ENCODE data around the gene ID2.

DNA sequence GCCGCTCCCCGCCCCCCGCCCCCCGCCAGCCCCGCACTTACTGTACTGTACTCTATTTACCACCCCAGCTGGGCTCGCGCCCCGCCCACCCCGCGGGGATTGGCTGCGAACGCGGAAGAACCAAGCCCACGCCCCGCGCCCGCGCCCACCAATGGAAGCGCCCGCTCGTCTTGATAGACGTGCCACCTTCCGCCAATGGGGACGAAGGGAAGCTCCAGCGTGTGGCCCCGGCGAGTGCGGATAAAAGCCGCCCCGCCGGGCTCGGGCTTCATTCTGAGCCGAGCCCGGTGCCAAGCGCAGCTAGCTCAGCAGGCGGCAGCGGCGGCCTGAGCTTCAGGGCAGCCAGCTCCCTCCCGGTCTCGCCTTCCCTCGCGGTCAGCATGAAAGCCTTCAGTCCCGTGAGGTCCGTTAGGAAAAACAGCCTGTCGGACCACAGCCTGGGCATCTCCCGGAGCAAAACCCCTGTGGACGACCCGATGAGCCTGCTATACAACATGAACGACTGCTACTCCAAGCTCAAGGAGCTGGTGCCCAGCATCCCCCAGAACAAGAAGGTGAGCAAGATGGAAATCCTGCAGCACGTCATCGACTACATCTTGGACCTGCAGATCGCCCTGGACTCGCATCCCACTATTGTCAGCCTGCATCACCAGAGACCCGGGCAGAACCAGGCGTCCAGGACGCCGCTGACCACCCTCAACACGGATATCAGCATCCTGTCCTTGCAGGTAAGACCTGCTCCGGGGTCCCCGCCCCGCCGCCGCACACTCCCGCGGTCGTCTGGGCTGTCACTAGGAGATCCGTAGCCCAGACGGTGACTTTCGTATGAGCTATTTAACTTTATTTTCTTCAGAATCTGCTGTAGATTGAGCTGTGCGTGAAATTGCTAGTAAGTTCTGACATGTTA, at the start of gene ID2:
- TF ChIP-seq, protein P1, sequence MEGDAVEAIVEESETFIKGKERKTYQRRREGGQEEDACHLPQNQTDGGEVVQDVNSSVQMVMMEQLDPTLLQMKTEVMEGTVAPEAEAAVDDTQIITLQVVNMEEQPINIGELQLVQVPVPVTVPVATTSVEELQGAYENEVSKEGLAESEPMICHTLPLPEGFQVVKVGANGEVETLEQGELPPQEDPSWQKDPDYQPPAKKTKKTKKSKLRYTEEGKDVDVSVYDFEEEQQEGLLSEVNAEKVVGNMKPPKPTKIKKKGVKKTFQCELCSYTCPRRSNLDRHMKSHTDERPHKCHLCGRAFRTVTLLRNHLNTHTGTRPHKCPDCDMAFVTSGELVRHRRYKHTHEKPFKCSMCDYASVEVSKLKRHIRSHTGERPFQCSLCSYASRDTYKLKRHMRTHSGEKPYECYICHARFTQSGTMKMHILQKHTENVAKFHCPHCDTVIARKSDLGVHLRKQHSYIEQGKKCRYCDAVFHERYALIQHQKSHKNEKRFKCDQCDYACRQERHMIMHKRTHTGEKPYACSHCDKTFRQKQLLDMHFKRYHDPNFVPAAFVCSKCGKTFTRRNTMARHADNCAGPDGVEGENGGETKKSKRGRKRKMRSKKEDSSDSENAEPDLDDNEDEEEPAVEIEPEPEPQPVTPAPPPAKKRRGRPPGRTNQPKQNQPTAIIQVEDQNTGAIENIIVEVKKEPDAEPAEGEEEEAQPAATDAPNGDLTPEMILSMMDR (IDR thresholded peaks at IDR 0.05; ENCODE audit: low read depth, low read length, missing input control), result no peak
- TF ChIP-seq YY1 (IDR thresholded peaks at IDR 0.05) (peak; percentile 75), JUND (IDR thresholded peaks at IDR 0.05) (peak in 1 of 2 donors; percentile 35), FOXA1 (IDR thresholded peaks at IDR 0.05) (no peak), RAD21 (IDR thresholded peaks at IDR 0.05) (peak; percentile 56 to 63)
- TF ChIP-seq, protein P2, sequence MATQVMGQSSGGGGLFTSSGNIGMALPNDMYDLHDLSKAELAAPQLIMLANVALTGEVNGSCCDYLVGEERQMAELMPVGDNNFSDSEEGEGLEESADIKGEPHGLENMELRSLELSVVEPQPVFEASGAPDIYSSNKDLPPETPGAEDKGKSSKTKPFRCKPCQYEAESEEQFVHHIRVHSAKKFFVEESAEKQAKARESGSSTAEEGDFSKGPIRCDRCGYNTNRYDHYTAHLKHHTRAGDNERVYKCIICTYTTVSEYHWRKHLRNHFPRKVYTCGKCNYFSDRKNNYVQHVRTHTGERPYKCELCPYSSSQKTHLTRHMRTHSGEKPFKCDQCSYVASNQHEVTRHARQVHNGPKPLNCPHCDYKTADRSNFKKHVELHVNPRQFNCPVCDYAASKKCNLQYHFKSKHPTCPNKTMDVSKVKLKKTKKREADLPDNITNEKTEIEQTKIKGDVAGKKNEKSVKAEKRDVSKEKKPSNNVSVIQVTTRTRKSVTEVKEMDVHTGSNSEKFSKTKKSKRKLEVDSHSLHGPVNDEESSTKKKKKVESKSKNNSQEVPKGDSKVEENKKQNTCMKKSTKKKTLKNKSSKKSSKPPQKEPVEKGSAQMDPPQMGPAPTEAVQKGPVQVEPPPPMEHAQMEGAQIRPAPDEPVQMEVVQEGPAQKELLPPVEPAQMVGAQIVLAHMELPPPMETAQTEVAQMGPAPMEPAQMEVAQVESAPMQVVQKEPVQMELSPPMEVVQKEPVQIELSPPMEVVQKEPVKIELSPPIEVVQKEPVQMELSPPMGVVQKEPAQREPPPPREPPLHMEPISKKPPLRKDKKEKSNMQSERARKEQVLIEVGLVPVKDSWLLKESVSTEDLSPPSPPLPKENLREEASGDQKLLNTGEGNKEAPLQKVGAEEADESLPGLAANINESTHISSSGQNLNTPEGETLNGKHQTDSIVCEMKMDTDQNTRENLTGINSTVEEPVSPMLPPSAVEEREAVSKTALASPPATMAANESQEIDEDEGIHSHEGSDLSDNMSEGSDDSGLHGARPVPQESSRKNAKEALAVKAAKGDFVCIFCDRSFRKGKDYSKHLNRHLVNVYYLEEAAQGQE (IDR thresholded peaks at IDR 0.05), result peak; percentile 98
- TF ChIP-seq, protein P3, sequence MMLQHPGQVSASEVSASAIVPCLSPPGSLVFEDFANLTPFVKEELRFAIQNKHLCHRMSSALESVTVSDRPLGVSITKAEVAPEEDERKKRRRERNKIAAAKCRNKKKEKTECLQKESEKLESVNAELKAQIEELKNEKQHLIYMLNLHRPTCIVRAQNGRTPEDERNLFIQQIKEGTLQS (IDR thresholded peaks at IDR 0.05), result no peak
- TF ChIP-seq, protein P4, sequence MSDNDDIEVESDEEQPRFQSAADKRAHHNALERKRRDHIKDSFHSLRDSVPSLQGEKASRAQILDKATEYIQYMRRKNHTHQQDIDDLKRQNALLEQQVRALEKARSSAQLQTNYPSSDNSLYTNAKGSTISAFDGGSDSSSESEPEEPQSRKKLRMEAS (IDR thresholded peaks at IDR 0.05), result no peak
